K562 treated with DMSO at 1 percent for 12 hours (cell line): ENCODE measurements around the gene CCN5. TPM values are rescaled to one million over a fixed set of nuclear protein-coding genes. Genes with fewer than 3 reads are reported as not detected.

ENCODE experiments used
- total RNA-seq: library from RNA; unstranded; fragments of 300-600 nt; gene quantifications from 2 replicates; pipeline ENCODE4 v1.2.3, GENCODE V29; 2022; ENCODE audit not compliant: insufficient read depth

Gene CCN5
- total RNA-seq = not detected in 2 replicates

DNA sequence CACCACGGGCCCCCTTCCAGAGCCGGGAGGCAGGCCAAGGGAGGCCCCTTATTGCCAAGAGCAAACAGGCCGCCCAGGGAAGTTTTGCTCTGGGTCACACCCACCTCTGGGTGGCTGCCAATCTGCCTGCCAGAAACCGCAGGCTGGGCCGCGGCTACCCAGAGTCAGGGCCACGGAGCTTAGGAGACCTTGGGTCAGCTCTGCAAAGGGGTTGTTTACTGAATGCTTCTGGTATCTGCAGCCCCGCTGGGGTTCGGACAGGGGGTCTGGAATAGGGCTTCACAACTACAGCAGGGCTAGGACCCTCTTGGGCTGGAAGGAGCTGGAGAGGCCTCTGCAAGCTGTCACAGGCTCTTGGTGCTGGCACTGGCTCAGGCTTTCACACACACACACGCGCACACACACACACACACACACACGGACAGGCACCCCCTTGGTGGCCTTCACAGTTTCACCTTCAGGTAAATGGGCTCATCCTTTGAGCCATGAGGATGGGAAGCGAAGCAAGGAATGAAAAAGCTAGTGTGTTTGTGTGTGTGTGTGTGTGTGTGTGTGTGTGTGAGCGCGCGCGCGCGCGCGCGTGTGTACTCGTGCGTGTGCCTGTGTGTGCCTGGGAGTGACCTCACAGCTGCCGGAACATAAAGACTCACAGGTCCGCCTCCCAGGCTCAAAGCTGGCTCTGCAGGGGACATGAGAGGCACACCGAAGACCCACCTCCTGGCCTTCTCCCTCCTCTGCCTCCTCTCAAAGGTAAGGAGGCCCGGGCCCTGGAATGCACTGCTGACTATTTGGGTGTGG lies at the start of gene CCN5:
Gene CCN5, plus strand, starts transcription at position 669 of the 798 bp plus-strand sequence. Its CDS starts 22 bp downstream, at position 691.

GRCh38 chr20:44745598-44746366 lies 30.6 kb downstream of the CCN5 start, which contains the start of gene KCNK15:
Gene KCNK15, plus strand, starts transcription at chr20:44745865. Its CDS starts 46 bp downstream, at chr20:44745911.

Other genes with a start within 250 kb of the CCN5 start
- gene TTPAL, start 239.5 kb upstream of the CCN5 start, total RNA-seq = 1.7 and 7.0 TPM in 2 replicates
- gene SERINC3, start 193.3 kb upstream of the CCN5 start, total RNA-seq = 39.7 and 72.9 TPM in 2 replicates
- 14.8 and 14.9 TPM in 2 replicates for gene PKIG, start 132.8 kb upstream of the CCN5 start, total RNA-seq
- 2.1 and 4.1 TPM in 2 replicates for gene ADA, start 63.7 kb upstream of the CCN5 start, total RNA-seq
- gene KCNK15, start 30.5 kb downstream of the CCN5 start, total RNA-seq = 0.31 TPM in 1 of 2 replicates, not detected in the other
- not detected in 2 replicates for gene RIMS4, start 95.2 kb downstream of the CCN5 start, total RNA-seq
- gene YWHAB, start 170.3 kb downstream of the CCN5 start, total RNA-seq = 76.6 and 119 TPM in 2 replicates
- gene PABPC1L, start 194.7 kb downstream of the CCN5 start, total RNA-seq = 29.2 and 87.0 TPM in 2 replicates
- 35.7 and 50.1 TPM in 2 replicates for gene TOMM34, start 245.0 kb downstream of the CCN5 start, total RNA-seq